IMR-90 (cell line): ENCODE measurements around the gene LTBP1. TPM values are rescaled to one million over a fixed set of nuclear protein-coding genes. Genes with fewer than 3 reads are reported as not detected.

Source experiments
- ATAC-seq: fragments of 200-7000 bp; cut with Tn5 transposase; 2 replicates; pipeline ENCODE4 v1.9.1; 2020; ENCODE audit warnings: low read depth, mild to moderate bottlenecking, moderate library complexity
- BruUV-seq: library from RNA; stranded (reverse); fragments of 400-500 nt; replicated peaks from 2 replicates; lab custom pipeline; 2021; lab: Mats Ljungman, UMichigan
- CTCF ChIA-PET: fragments of 300-600 bp; formaldehyde crosslinking; extraction: SDS; loops from one replicate; lab custom pipeline; 2021; ENCODE audit warnings: antibody characterized with exemption; lab: Yijun Ruan, JAX
- POLR2A ChIA-PET: fragments of 300-600 bp; sonication (Branson Sonifier 250); formaldehyde crosslinking; loops from one replicate; lab custom pipeline; 2022; ENCODE audit warnings: antibody characterized with exemption; ENCODE audit not compliant: unreplicated experiment; lab: Charles Lee
- DNase-seq: peaks from one replicate; pipeline ENCODE4 v3.0.0; 2013
- H2AFZ ChIP-seq: replicated peaks from 2 replicates; pipeline ENCODE3; 2013; ENCODE audit warnings: low read length, mild to moderate bottlenecking; ENCODE audit not compliant: poor library complexity
- H2AK5ac ChIP-seq: 2 replicates; pipeline ENCODE4 v1.6.1; 2013; ENCODE audit warnings: low read depth, low read length, inconsistent platforms
- H2AK9ac ChIP-seq: replicated peaks from 2 replicates; pipeline ENCODE3; 2013; ENCODE audit warnings: mild to moderate bottlenecking, low read depth, low read length, moderate library complexity; ENCODE audit not compliant: poor library complexity
- H2BK120ac ChIP-seq: 2 replicates; pipeline ENCODE4 v1.6.1; 2013; ENCODE audit warnings: low read depth, low read length, inconsistent platforms
- H2BK15ac ChIP-seq: 3 replicates; pipeline ENCODE4 v1.6.1; 2013; ENCODE audit warnings: low read depth, low read length, inconsistent platforms
- H2BK20ac ChIP-seq: 2 replicates; pipeline ENCODE4 v1.6.1; 2013; ENCODE audit warnings: low read depth, mild to moderate bottlenecking, inconsistent platforms, low read length, moderate library complexity
- H2BK5ac ChIP-seq: 2 replicates; pipeline ENCODE4 v1.6.1; 2013; ENCODE audit warnings: mild to moderate bottlenecking, low read depth, low read length, inconsistent platforms; ENCODE audit not compliant: poor library complexity, severe bottlenecking
- H3K14ac ChIP-seq: replicated peaks from 2 replicates; pipeline ENCODE4 v1.6.1; 2013; ENCODE audit warnings: low read depth, low read length, inconsistent platforms
- H3K18ac ChIP-seq: 2 replicates; pipeline ENCODE4 v1.6.1; 2013; ENCODE audit warnings: low read depth, low read length, control low read depth
- H3K23ac ChIP-seq: 2 replicates; pipeline ENCODE4 v1.6.1; 2013; ENCODE audit warnings: low read depth, low read length, inconsistent platforms
- H3K27ac ChIP-seq: 2 replicates; pipeline ENCODE4 v1.5.1; 2013; ENCODE audit warnings: mild to moderate bottlenecking, control low read depth, low read length; ENCODE audit not compliant: insufficient read depth
- H3K27me3 ChIP-seq: 2 replicates; pipeline ENCODE4 v1.6.1; 2013; ENCODE audit warnings: low read length; ENCODE audit not compliant: control insufficient read depth, insufficient read depth
- H3K36me3 ChIP-seq: 2 replicates; pipeline ENCODE4 v1.6.1; 2013; ENCODE audit warnings: low read length, mixed read lengths; ENCODE audit not compliant: control insufficient read depth, insufficient read depth
- H3K4ac ChIP-seq: 2 replicates; pipeline ENCODE4 v1.6.1; 2013; ENCODE audit warnings: low read depth, low read length, inconsistent platforms
- H3K4me1 ChIP-seq: 2 replicates; pipeline ENCODE4 v1.6.1; 2013; ENCODE audit warnings: low read length, mixed read lengths; ENCODE audit not compliant: control insufficient read depth, insufficient read depth
- H3K4me2 ChIP-seq: 2 replicates; pipeline ENCODE4 v1.6.1; 2013; ENCODE audit warnings: low read depth, mild to moderate bottlenecking, control low read depth, low read length, moderate library complexity
- H3K4me3 ChIP-seq: 2 replicates; pipeline ENCODE4 v1.5.1; 2013; ENCODE audit warnings: low read depth, mild to moderate bottlenecking, control low read depth, low read length, moderate library complexity; ENCODE audit not compliant: insufficient read depth
- H3K56ac ChIP-seq: 2 replicates; pipeline ENCODE4 v1.6.1; 2013; ENCODE audit warnings: low read length, inconsistent platforms; ENCODE audit not compliant: insufficient read depth; ENCODE audit errors: extremely low read depth
- H3K79me1 ChIP-seq, 2 experiments: 2 replicates each; pipeline ENCODE4 v1.6.1; 2013; ENCODE audit warnings: low read length in 2 of 2, inconsistent platforms in 1 of 2, low read depth in 1 of 2
- H3K9ac ChIP-seq: 2 replicates; pipeline ENCODE4 v1.6.1; 2013; ENCODE audit warnings: low read depth, low read length, control low read depth
- H3K9me1 ChIP-seq: 2 replicates; pipeline ENCODE4 v1.6.1; 2013; ENCODE audit warnings: low read length, inconsistent platforms; ENCODE audit not compliant: insufficient read depth
- H3K9me3 ChIP-seq: 2 replicates; pipeline ENCODE4 v1.6.1; 2013; ENCODE audit warnings: low read length; ENCODE audit not compliant: control insufficient read depth, insufficient read depth
- H4K20me1 ChIP-seq: 2 replicates; pipeline ENCODE4 v1.6.1; 2013; ENCODE audit warnings: low read length, inconsistent platforms; ENCODE audit not compliant: insufficient read depth
- H4K5ac ChIP-seq: 2 replicates; pipeline ENCODE4 v1.6.1; 2013; ENCODE audit warnings: mild to moderate bottlenecking, low read depth, low read length, control low read depth
- H4K8ac ChIP-seq, 2 experiments: 2 replicates each; pipeline ENCODE4 v1.6.1; 2013; ENCODE audit warnings: low read depth in 2 of 2, low read length in 2 of 2, control low read depth in 1 of 2, inconsistent platforms in 1 of 2
- H4K91ac ChIP-seq: 2 replicates; pipeline ENCODE4 v1.6.1; 2013; ENCODE audit warnings: low read depth, low read length, inconsistent platforms; ENCODE audit not compliant: insufficient read depth
- BHLHE40 ChIP-seq: fragments of 150-350 bp; IDR thresholded peaks from 2 replicates; pipeline ENCODE4 v1.6.1; 2016; ENCODE audit warnings: mild to moderate bottlenecking, low read depth, low read length
- CHD1 ChIP-seq: IDR thresholded peaks from 2 replicates; pipeline ENCODE4 v1.6.1; 2012; ENCODE audit warnings: low read depth, low read length, improper control_type of control experiment
- CTCF ChIP-seq: conservative IDR thresholded peaks from 2 replicates; pipeline ENCODE4 v1.5.1; 2012; ENCODE audit warnings: mild to moderate bottlenecking, low read depth, low read length, improper control_type of control experiment
- ELK1 ChIP-seq: fragments of 150-350 bp; IDR thresholded peaks from 2 replicates; pipeline ENCODE4 v1.6.1; 2016; ENCODE audit warnings: low read depth, mild to moderate bottlenecking, low read length, moderate library complexity, borderline replicate concordance
- MAZ ChIP-seq: IDR thresholded peaks from 2 replicates; pipeline ENCODE4 v1.6.1; 2012; ENCODE audit warnings: low read depth, mild to moderate bottlenecking, low read length, improper control_type of control experiment, moderate library complexity, borderline replicate concordance
- MXI1 ChIP-seq: IDR thresholded peaks from 2 replicates; pipeline ENCODE4 v1.6.1; 2012; ENCODE audit warnings: low read depth, mild to moderate bottlenecking, low read length, moderate library complexity, borderline replicate concordance
- NFE2L2 ChIP-seq: fragments of 150-350 bp; IDR thresholded peaks from 2 replicates; pipeline ENCODE4 v1.6.1; 2016; ENCODE audit warnings: low read depth, mild to moderate bottlenecking, low read length
- POLR2A ChIP-seq: IDR thresholded peaks from 2 replicates; pipeline ENCODE4 v1.6.1; 2012; ENCODE audit warnings: mild to moderate bottlenecking, low read depth, low read length
- RAD21 ChIP-seq: IDR thresholded peaks from 2 replicates; pipeline ENCODE4 v1.6.1; 2012; ENCODE audit warnings: low read length, improper control_type of control experiment
- RCOR1 ChIP-seq: IDR thresholded peaks from 2 replicates; pipeline ENCODE4 v1.6.1; 2012; ENCODE audit warnings: mild to moderate bottlenecking, low read length, improper control_type of control experiment; ENCODE audit not compliant: insufficient replicate concordance
- SMC3 ChIP-seq: fragments of 150-350 bp; IDR thresholded peaks from 2 replicates; pipeline ENCODE4 v1.6.1; 2016; ENCODE audit warnings: low read depth, mild to moderate bottlenecking, antibody characterized with exemption, low read length, moderate library complexity
- USF2 ChIP-seq: fragments of 150-350 bp; IDR thresholded peaks from 2 replicates; pipeline ENCODE4 v1.6.1; 2017; ENCODE audit warnings: mild to moderate bottlenecking, antibody characterized with exemption, low read length, low read depth
- WGBS, 2 experiments: methylation state at CpG; one replicate each; pipeline versions ENCODE4 v1.1.5 to v1.1.7; 2013; ENCODE audit warnings: missing lambda C conversion rate in 2 of 2; ENCODE audit not compliant: insufficient read length in 1 of 2; ENCODE audit errors: extremely low coverage in 2 of 2; 5-methylcytosine and 5-hydroxymethylcytosine counted together
- dilution Hi-C: fragments of 300-500 bp; cut with HindIII; formaldehyde crosslinking; loops from one replicate; pipeline ENCODE4 v1.14.3; 2018; ENCODE audit warnings: low sequenced_read_pairs; ENCODE audit not compliant: unreplicated experiment
- in situ Hi-C: fragments of 300-500 bp; cut with MboI; formaldehyde crosslinking; loops from 3 replicates; pipeline ENCODE4 v1.14.3; 2019; ENCODE audit warnings: low sequenced_read_pairs, inconsistent platforms, mixed read lengths
- intact Hi-C: fragments of 100-400 bp; cut with micrococcal nuclease; formaldehyde crosslinking; loops from 2 replicates; pipeline ENCODE4 v1.10.0; 2022
- polyA plus RNA-seq, 3 experiments: library from polyadenylated mRNA; depleted of rRNA; stranded (reverse); fragments of >200 nt; gene quantifications; 2 replicates each; pipeline ENCODE4 v1.2.3, GENCODE V29; 2012; ENCODE audit warnings: low replicate concordance in 1 of 3
- total RNA-seq: library from RNA; depleted of rRNA; stranded (reverse); fragments of >200 nt; gene quantifications from 2 replicates; pipeline ENCODE4 v1.2.3, GENCODE V29; 2012

LTBP1 gene
- total and polyA plus RNA-seq, 2 of the 4 experiments (the other 2 are of a cell fraction): 235 to 326 TPM

- Histone ChIP-seq H3K27me3 (no peaks in the 10 kb centered on the region), H4K5ac (peak overlapping the region; percentile 72; the same call in 1 of the 2 replicates), H3K27ac (no peak overlapping the region), H3K14ac (peak overlapping the region; percentile 73), H4K20me1 (no peaks in the 10 kb centered on the region), H2BK5ac (peak overlapping the region; percentile 66), H3K79me1 (peaks cover 23 to 58% of the 10 kb centered on the region in 2 experiments), H2BK15ac (peak overlapping the region; percentile 33; the same call in 2 of the 3 replicates), H2AK5ac (peak overlapping the region; percentile 85), H3K4ac (peak overlapping the region; percentile 85), H3K4me3 (no peak overlapping the region), H2AFZ (no peak overlapping the region), H3K9me3 (no peaks in the 10 kb centered on the region), H3K23ac (peak overlapping the region; percentile 18; the same call in 1 of the 2 replicates), H3K18ac (peak overlapping the region; percentile 49; the same call in 1 of the 2 replicates), H3K36me3 (peaks cover 2% of the 10 kb centered on the region; the same call in 1 of the 2 replicates), H3K9me1 (peaks cover 24% of the 10 kb centered on the region), H2BK20ac (peak overlapping the region; percentile 95), H4K91ac (peak overlapping the region; percentile 78; the same call in 1 of the 2 replicates), H3K56ac (no peak overlapping the region), H2BK120ac (peak overlapping the region; percentile 91), H3K4me2 (no peak overlapping the region), H3K9ac (no peak overlapping the region), H3K4me1 (peaks cover 18% of the 10 kb centered on the region), H4K8ac (peak overlapping the region in 1 of 2 experiments; percentile 80; a peak in 2 of 4 replicates), H2AK9ac (no peak overlapping the region)
- TF ChIP-seq SMC3 (no peak), MAZ (no peak), NFE2L2 (no peak), RAD21 (no peak), ELK1 (no peak), RCOR1 (no peak), MXI1 (no peak), BHLHE40 (no peak), CTCF (no peak), CHD1 (no peak), USF2 (no peak), POLR2A (no peak)
- in situ Hi-C loops: loop anchor here (10.0 kb wide), 1 partner anchor 185 kb away; the partner anchor contains the start of gene LTBP1
- CTCF ChIA-PET: interaction anchor here (0.8 kb wide), 1 partner anchor 59 kb away, joined by 3 read pairs; no protein-coding TSS in a partner anchor
- DNase-seq (no peak), ATAC-seq (no peak)
- WGBS, 2 experiments: 81% methylated on average over 3 of the region's 7 CpGs; no CpG with 5 or more reads in 1 of the 2 experiments
- POLR2A ChIA-PET: no interaction called here
- dilution Hi-C loops: no loop called here
- intact Hi-C loops: loop anchor here (5.0 to 10.0 kb wide), 3 partner anchors 108 to 455 kb away; no protein-coding TSS in a partner anchor
- BruUV-seq: no TSS peak
Observed at GRCh38 chr2:33130054-33130447, 183.3 kb downstream of the LTBP1 start.
